GM11168 (cell line): ENCODE measurements around the gene LAMA4.

Experiments
- in situ Hi-C: fragments of 300-500 bp; cut with MboI; formaldehyde crosslinking; loops from one replicate; pipeline ENCODE4 v1.12.0; 2022; ENCODE audit warnings: low sequenced_read_pairs; ENCODE audit not compliant: unreplicated experiment

LAMA4 gene

GRCh38 chr6:112160745-112161144 lies 93.6 kb downstream of the LAMA4 start:
- in situ Hi-C loops: no loop called here

DNA sequence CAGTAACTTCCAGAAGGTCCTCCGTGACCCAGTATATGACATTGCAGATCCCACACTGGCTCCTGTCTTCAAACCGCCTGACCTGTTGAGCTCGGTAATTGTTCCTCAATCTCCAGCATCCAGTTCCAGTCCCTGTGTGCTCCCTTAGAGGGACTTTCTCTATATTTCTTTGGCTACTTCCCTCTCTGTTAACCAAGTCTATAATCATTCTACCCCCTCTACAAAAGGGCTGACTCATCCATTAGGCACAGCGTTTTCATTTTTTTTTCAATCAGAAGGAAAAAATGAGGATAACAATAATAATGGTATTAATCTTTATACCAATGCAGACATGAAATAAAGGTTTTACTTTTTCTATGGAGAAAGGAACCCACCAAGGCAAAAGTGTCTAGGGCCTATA lies 97.7 kb downstream of the LAMA4 start:
- in situ Hi-C loops: no loop called here

- in situ Hi-C loops: no loop called here
These were observed 98.5 kb downstream of the LAMA4 start for GRCh38 chr6:112155886-112156285.

DNA sequence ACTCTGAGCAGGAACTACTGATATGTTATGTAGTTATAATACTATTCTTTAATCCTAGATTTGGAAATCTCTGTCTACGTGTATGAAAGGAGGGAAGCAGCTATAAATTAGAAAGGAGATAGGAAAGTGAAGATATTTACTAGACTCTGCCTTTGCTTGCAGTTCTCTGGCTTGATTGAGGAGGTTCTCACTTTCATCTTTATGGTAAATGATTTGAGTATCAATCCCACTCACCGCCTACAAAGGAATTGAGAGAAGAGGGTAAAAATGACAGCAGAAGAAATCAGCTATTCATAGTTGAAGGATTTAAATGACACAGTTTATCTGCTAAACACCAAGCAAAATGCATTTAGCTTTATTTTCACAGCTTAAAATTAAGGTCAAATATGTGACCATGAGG lies 99.7 kb downstream of the LAMA4 start:
- in situ Hi-C loops: no loop called here

GRCh38 chr6:112153926-112154607 lies 100.3 kb downstream of the LAMA4 start:
- in situ Hi-C loops: no loop called here

DNA sequence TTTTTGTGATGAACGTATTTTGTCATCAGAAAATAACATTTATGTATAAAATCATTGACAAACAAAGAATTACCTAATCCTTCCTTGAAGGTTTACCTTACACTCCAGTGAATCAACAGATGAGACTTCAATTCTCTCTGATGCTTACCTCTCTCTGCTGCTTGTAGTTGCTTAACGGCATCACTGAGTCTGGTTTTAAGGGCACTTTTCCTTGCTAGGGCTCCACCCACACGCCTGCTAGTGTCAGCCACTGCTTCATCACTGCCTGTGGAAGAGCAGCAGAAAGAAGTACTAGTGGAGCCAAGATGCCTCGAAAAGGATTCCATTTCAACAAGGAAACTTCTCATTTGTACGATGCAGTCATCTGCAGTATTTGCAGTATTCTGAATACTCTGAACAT lies 104.0 kb downstream of the LAMA4 start:
- in situ Hi-C loops: no loop called here

- in situ Hi-C loops: no loop called here
These were observed 104.6 kb downstream of the LAMA4 start for GRCh38 chr6:112149719-112150263.

- in situ Hi-C loops: no loop called here
These were observed 105.1 kb downstream of the LAMA4 start for GRCh38 chr6:112149236-112149635.

DNA sequence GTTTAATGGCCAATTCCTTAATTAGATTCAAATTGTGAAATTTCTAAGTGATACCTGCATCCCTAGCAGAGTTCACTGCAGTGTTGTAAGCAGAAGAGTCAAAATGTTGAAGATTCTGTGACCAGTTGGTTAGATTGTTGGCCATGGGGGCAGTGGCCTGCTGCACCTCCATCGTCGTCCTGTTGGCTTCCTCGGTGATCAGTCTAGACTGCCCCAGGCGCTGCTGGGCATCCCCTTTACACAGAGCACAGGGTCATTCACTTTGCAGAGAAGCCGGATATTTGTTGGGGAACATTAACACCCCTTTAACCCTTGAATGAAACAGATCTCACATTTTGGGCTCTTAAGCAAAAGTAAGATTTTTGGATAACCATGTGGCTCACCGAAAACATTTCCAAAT lies 106.3 kb downstream of the LAMA4 start:
- in situ Hi-C loops: no loop called here

DNA sequence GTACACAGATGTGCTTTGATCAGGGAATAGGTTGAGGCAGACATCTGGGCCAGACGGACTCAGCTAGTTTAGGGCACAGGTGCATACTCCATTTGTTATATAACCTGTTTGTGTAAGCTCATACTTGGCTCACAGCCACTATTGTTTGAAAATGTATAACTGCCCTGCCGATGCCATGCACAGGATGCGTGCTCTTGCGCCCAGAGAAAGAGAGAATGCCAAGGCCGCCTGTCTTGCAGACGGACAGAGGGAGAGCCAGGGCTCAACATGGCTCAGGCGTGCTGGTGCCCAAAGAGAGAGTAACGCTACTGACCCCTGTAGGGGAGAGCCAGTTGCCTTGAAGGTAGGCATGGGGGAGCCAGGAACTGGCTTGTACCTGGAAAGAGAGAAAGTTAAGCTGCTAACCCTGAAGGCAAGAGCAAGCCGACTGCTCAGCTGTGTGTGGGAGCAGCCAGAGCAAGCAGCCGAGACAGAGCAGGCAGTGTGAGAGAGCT lies 109.2 kb downstream of the LAMA4 start:
- in situ Hi-C loops: no loop called here

DNA sequence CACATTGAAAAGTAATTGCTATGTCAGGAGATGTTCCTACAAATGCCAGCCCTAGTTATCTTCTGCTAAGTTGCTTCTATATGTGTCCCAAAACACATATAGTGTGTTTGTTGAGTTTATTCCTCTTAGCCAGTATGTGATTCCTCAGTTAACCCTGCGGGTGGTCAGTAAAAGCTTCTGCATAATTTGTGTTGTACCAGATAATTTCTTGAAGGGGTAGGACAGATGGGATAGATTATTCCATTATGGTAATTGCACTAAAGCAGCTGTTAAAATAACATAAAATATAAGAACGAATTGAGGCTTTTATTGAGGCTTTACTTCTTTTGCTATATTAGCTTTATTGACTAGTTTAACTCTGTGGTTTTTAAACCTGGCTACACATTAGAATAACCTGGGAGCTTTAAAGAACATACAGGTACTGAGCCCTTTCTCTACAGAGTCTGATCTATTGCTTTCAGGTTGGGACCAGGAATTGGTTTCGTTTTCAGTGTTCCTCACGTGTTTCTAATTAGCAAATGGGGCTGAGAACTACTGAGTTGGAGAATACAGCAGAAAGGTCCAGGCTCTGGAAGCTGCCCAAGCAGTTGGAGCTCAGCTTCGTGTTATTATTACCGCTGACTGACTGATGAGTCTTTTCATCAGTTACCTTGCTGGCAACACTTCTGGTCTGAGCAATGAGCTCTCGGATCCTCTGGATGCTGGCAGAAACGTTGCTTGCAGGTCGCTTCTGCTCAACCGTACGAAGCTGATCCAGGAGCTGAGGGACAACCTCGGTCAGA lies 110.0 kb downstream of the LAMA4 start:
- in situ Hi-C loops: no loop called here

- in situ Hi-C loops: no loop called here
These were observed 112.7 kb downstream of the LAMA4 start for GRCh38 chr6:112141707-112142106.

DNA sequence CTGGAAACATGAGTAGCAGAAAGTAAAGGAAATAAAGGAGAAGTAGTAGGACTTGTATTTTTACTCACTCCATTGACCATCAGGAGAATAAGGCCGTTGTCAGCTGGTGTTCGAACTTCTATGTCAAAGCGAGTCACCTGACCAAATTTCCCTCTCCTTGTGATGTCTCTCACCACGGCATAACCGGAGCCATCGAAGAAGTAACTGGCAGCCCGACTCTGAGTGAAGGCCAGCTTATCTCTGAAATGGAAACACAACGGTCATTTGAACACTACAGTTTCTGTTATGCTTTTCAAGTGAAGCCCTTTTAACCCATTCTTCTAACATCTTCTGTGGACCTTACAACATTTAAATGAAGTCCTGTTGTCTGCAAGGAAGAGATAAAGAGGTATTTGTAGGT lies 115.3 kb downstream of the LAMA4 start:
- in situ Hi-C loops: no loop called here

GRCh38 chr6:112130878-112131277 lies 123.5 kb downstream of the LAMA4 start:
- in situ Hi-C loops: no loop called here

DNA sequence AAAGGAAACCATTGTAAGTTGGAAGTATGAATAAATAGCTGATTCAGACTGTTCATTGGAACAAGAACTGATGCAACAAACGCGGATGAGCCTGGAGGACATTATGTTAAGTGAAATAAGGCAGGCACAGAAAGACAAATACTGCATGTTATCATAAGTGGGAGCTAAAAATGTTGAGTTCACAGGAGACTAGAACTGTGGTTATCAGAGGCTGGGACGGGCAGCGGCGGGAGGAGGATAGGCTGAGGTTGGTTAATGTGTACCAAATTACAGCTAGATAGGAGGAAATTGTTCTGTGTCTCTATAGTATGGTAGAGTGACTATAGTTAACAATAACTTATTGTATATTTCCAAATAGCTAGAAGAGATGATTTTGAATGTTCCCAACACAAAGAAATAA lies 126.2 kb downstream of the LAMA4 start:
- in situ Hi-C loops: no loop called here

GRCh38 chr6:112123982-112124381 lies 130.4 kb downstream of the LAMA4 start:
- in situ Hi-C loops: no loop called here

DNA sequence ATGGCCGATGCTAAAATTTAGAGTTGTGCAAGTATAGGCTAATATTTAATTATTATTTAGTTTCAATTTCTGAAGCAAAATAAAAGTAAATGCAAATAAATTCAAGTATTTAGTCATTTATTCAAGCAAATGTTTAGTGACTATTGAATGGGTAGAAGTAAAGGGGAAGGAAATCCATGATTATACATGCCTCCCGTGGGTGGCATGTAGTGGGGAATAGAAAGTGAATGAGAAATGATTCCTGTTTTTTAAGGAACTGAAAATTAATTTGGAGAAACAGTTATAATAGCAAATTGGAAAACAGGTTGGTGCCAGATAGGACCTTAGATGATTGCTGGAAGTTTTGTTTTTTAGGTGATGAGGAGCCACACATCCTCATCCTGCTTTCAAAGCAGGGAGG lies 131.6 kb downstream of the LAMA4 start:
- in situ Hi-C loops: no loop called here

- in situ Hi-C loops: no loop called here
These were observed 136.3 kb downstream of the LAMA4 start for GRCh38 chr6:112118034-112118433.

DNA sequence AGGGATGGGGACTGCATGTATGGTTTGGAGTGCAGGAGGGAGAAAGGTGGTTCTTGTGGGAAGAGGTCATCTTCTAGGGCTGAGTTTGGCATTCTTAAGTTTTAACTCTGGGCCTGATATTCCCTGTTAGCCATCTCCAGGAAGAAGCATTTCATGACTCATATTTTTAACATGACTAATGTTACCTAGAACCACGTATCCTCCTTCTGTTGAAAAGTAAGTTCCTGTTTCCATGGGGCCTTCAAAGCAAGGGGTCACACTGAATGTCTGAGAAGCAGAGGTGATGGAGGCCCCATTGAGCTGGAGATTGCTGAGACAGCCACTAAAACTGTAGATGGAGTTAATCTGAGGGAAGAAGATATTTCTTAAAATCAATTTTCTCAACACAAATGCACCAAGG lies 136.8 kb downstream of the LAMA4 start:
- in situ Hi-C loops: no loop called here

GRCh38 chr6:112116221-112116620 lies 138.1 kb downstream of the LAMA4 start:
- in situ Hi-C loops: no loop called here

DNA sequence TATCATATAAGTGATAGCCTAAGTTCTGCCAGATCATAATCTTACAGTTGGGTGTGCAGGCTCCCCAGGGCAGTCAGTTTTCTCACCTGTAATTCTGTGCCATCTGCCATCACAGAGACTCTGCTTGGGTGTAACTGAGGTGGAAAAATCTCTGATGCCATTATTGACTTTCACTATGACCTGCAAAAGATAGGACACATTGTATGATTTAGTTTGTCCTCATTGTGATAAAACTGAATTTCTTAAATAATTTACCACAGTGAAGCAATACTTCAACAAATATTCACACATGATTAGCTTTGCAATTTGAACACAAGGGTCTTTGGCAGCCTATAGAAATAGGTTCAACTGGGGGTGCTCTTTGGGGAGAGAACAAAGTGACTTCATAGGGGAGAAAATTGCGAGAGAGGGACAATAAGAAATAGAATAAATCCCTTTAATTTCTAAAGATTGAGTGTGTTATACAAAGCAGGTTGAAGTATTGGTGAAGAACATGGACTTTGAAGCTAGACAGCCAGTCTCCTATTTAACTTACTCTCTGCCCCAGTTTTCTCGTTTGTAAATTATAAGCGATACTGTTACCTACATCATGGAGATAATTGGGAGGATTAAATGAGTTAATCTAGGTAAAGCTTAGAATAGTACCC lies 139.7 kb downstream of the LAMA4 start:
- in situ Hi-C loops: no loop called here
